ENCODE results near the gene LYL1.

The LYL1 gene

GRCh38 chr19:13092606-13093235 is 9.9 kb downstream of the LYL1 start:
- no peak for DNase-seq (ENCODE audit: low spot score)

GRCh38 chr19:13092158-13092543 is 10.5 kb downstream of the LYL1 start:
- DNase-seq (ENCODE audit: low spot score) = no peak

GRCh38 chr19:13091400-13092157 is 11.1 kb downstream of the LYL1 start:
- DNase-seq (ENCODE audit: low spot score) = no peak

- no peak for DNase-seq (ENCODE audit: low spot score)
These were observed 12.0 kb downstream of the LYL1 start for GRCh38 chr19:13090511-13091231.

- no peak for DNase-seq (ENCODE audit: low spot score)
These were observed 12.7 kb downstream of the LYL1 start for GRCh38 chr19:13089857-13090507.

- DNase-seq (ENCODE audit: low spot score) = peak; percentile 48
These were observed 13.4 kb downstream of the LYL1 start for GRCh38 chr19:13089139-13089856.

GRCh38 chr19:13087795-13088537 is 14.7 kb downstream of the LYL1 start:
- DNase-seq (ENCODE audit: low spot score) = no peak

GRCh38 chr19:13087295-13087694 is 15.4 kb downstream of the LYL1 start:
- DNase-seq (ENCODE audit: low spot score) = no peak

- DNase-seq (ENCODE audit: low spot score) = no peak
These were observed 16.3 kb downstream of the LYL1 start for GRCh38 chr19:13086341-13086740.

GRCh38 chr19:13085666-13086065 is 17.0 kb downstream of the LYL1 start:
- no peak for DNase-seq (ENCODE audit: low spot score)

GRCh38 chr19:13083627-13084026 is 19.0 kb downstream of the LYL1 start:
- DNase-seq (ENCODE audit: low spot score) = no peak

- DNase-seq (ENCODE audit: low spot score) = no peak
These were observed 19.7 kb downstream of the LYL1 start for GRCh38 chr19:13083008-13083404.

- peak; percentile 86 for DNase-seq (ENCODE audit: low spot score)
These were observed 20.3 kb downstream of the LYL1 start for GRCh38 chr19:13082192-13083007.

- no peak for DNase-seq (ENCODE audit: low spot score)
These were observed 23.1 kb downstream of the LYL1 start for GRCh38 chr19:13079542-13079986.

GRCh38 chr19:13078897-13079541 is 23.6 kb downstream of the LYL1 start:
- DNase-seq (ENCODE audit: low spot score) = no peak

- no peak for DNase-seq (ENCODE audit: low spot score)
These were observed 24.3 kb downstream of the LYL1 start for GRCh38 chr19:13078381-13078780.

GRCh38 chr19:13077240-13077639 is 25.4 kb downstream of the LYL1 start:
- no peak for DNase-seq (ENCODE audit: low spot score)

- DNase-seq (ENCODE audit: low spot score) = no peak
These were observed 25.9 kb downstream of the LYL1 start for GRCh38 chr19:13076787-13077186.

- no peak for DNase-seq (ENCODE audit: low spot score)
These were observed 26.3 kb downstream of the LYL1 start for GRCh38 chr19:13076320-13076719.

- DNase-seq (ENCODE audit: low spot score) = no peak
These were observed 28.3 kb downstream of the LYL1 start for GRCh38 chr19:13074378-13074777.
